SK-N-SH (cell line): ENCODE results near the gene WDFY2. TPM values are rescaled to one million over a fixed set of nuclear protein-coding genes. Genes with fewer than 3 reads are reported as not detected.

Experiments
- CTCF ChIA-PET: fragments of 300-600, 350-600 bp; formaldehyde crosslinking; extraction: SDS; loops from one replicate; lab custom pipeline; 2021; lab: Yijun Ruan, JAX
- POLR2A ChIA-PET: fragments of 350-600 bp; sonication (Branson Sonifier 250); formaldehyde crosslinking; extraction: SDS; loops from one replicate; lab custom pipeline; 2020; ENCODE audit warnings: antibody characterized with exemption, inconsistent platforms; lab: Yijun Ruan, JAX
- DNase-seq: peaks from one replicate; pipeline ENCODE4 v3.0.0; 2012
- H2AFZ ChIP-seq: fragments of 200-600 bp; sonication (generic); 2 replicates; pipeline ENCODE4 v1.8.1; 2016; ENCODE audit warnings: antibody characterized with exemption, mild to moderate bottlenecking, low read depth
- H3F3A ChIP-seq: fragments of 200-600 bp; sonication (generic); replicated peaks from 2 replicates; pipeline ENCODE3; 2016; ENCODE audit warnings: antibody characterized with exemption, mild to moderate bottlenecking; ENCODE audit not compliant: insufficient read depth
- H3K27ac ChIP-seq, 2 experiments: fragments of 200-500 bp in 1 of 2; fragments of 200-600 bp in 1 of 2; sonication (Bioruptor generic) in 1 of 2; sonication (generic), shearing (Covaris generic) in 1 of 2; 2 replicates each; pipeline versions ENCODE4 v1.5.1 to v1.6.1; 2014 to 2016; ENCODE audit warnings: low read depth in 2 of 2, inconsistent platforms in 1 of 2, low read length in 1 of 2, mild to moderate bottlenecking in 1 of 2, mixed read lengths in 1 of 2
- H3K27me3 ChIP-seq: fragments of 200-600 bp; sonication (generic), shearing (Covaris generic); 2 replicates; pipeline ENCODE4 v1.6.1; 2016; ENCODE audit warnings: mixed run types; ENCODE audit not compliant: insufficient read depth
- H3K36me3 ChIP-seq, 2 experiments: fragments of 200-500 bp in 1 of 2; fragments of 200-600 bp in 1 of 2; sonication (Bioruptor generic) in 1 of 2; sonication (generic) in 1 of 2; replicated peaks in 1 of 2; 2 replicates each; pipeline versions ENCODE3 to v1.5.1; 2014 to 2016; ENCODE audit warnings: low read length in 1 of 2, mild to moderate bottlenecking in 1 of 2; ENCODE audit not compliant: insufficient read depth in 2 of 2, control insufficient read depth in 1 of 2
- H3K4me1 ChIP-seq, 2 experiments: fragments of 200-500 bp in 1 of 2; fragments of 200-600 bp in 1 of 2; sonication (Bioruptor generic) in 1 of 2; sonication (generic), shearing (Covaris generic) in 1 of 2; 2 replicates each; pipeline versions ENCODE4 v1.5.1 to v1.6.1; 2014 to 2016; ENCODE audit warnings: low read depth in 1 of 2, low read length in 1 of 2, mixed run types in 1 of 2; ENCODE audit not compliant: insufficient read depth in 2 of 2, control insufficient read depth in 1 of 2
- H3K4me2 ChIP-seq: fragments of 200-600 bp; sonication (generic), shearing (Covaris generic); 2 replicates; pipeline ENCODE4 v1.6.1; 2017; ENCODE audit warnings: mixed run types
- H3K4me3 ChIP-seq, 2 experiments: fragments of 200-500 bp in 1 of 2; fragments of 200-600 bp in 1 of 2; sonication (Bioruptor generic) in 1 of 2; sonication (generic), shearing (Covaris generic) in 1 of 2; 2 replicates each; pipeline versions ENCODE4 v1.5.1 to v1.8.1; 2014 to 2016; ENCODE audit warnings: low read depth in 2 of 2, inconsistent platforms in 1 of 2, low read length in 1 of 2, mild to moderate bottlenecking in 1 of 2, mixed read lengths in 1 of 2, moderate library complexity in 1 of 2
- H3K79me2 ChIP-seq: fragments of 200-600 bp; sonication (generic); 2 replicates; pipeline ENCODE4 v1.8.1; 2017; ENCODE audit warnings: mild to moderate bottlenecking; ENCODE audit not compliant: insufficient read depth
- H3K9ac ChIP-seq: fragments of 200-600 bp; sonication (generic); 2 replicates; pipeline ENCODE4 v1.6.1; 2017; ENCODE audit warnings: mixed run types
- H3K9me2 ChIP-seq: fragments of 200-600 bp; sonication (generic); 2 replicates; pipeline ENCODE4 v1.6.1; 2017; ENCODE audit warnings: mixed run types
- H3K9me3 ChIP-seq: fragments of 200-600 bp; sonication (generic); 2 replicates; pipeline ENCODE4 v1.6.1; 2017; ENCODE audit warnings: mixed run types, mild to moderate bottlenecking, moderate library complexity
- H4K20me1 ChIP-seq: fragments of 200-600 bp; sonication (generic); 2 replicates; pipeline ENCODE4 v1.6.1; 2017; ENCODE audit warnings: mild to moderate bottlenecking, mixed run types; ENCODE audit not compliant: insufficient read depth
- ELF1 ChIP-seq: IDR thresholded peaks from 2 replicates; pipeline ENCODE4 v1.4.0; 2012
- EP300 ChIP-seq, 2 experiments: IDR thresholded peaks; 2 replicates each; pipeline versions ENCODE4 v1.4.0 to v1.6.1; 2012; ENCODE audit warnings: borderline replicate concordance in 1 of 2, low read depth in 1 of 2, low read length in 1 of 2
- EZH2phosphoT487 ChIP-seq: fragments of 200-600 bp; sonication (generic); IDR thresholded peaks from 2 replicates; pipeline ENCODE4 v1.6.1; 2017; ENCODE audit warnings: low read depth, mixed run types, mild to moderate bottlenecking, antibody characterized with exemption, moderate library complexity, borderline replicate concordance
- FOSL2 ChIP-seq: IDR thresholded peaks from 2 replicates; pipeline ENCODE4 v1.4.0; 2012; ENCODE audit warnings: low read depth, mild to moderate bottlenecking, moderate library complexity, borderline replicate concordance
- FOXM1 ChIP-seq: IDR thresholded peaks from 2 replicates; pipeline ENCODE4 v1.4.0; 2012; ENCODE audit warnings: low read depth, mild to moderate bottlenecking
- JUND ChIP-seq: IDR thresholded peaks from 2 replicates; pipeline ENCODE4 v1.4.0; 2012
- MXI1 ChIP-seq: IDR thresholded peaks from 2 replicates; pipeline ENCODE4 v1.6.1; 2012; ENCODE audit warnings: mild to moderate bottlenecking, low read depth, low read length, improper control_type of control experiment
- RCOR1 ChIP-seq: fragments of 150-350 bp; IDR thresholded peaks from 2 replicates; pipeline ENCODE4 v1.6.1; 2017; ENCODE audit warnings: antibody characterized with exemption, low read length
- RFX5 ChIP-seq: IDR thresholded peaks from 2 replicates; pipeline ENCODE4 v1.6.1; 2012; ENCODE audit warnings: mild to moderate bottlenecking, improper control_type of control experiment, low read length
- TAF1 ChIP-seq: IDR thresholded peaks from 2 replicates; pipeline ENCODE4 v1.6.1; 2012; ENCODE audit warnings: low read depth, mild to moderate bottlenecking, low read length, moderate library complexity, borderline replicate concordance
- TCF12 ChIP-seq: IDR thresholded peaks from 2 replicates; pipeline ENCODE4 v1.4.0; 2012
- WGBS: methylation state at CpG from one replicate; pipeline ENCODE4 v1.1.6; 2017; ENCODE audit warnings: low lambda C conversion rate; 5-methylcytosine and 5-hydroxymethylcytosine counted together
- polyA plus RNA-seq, 3 experiments: library from polyadenylated mRNA; depleted of rRNA; stranded (reverse); fragments of >200 nt; gene quantifications; 2 replicates each; pipeline ENCODE4 v1.2.3, GENCODE V29; 2012
- TF ChIP-seq, protein P1 (sequence below): IDR thresholded peaks from 2 replicates; pipeline ENCODE4 v1.4.0; 2012; ENCODE audit warnings: low read depth
- TF ChIP-seq, protein P2 (sequence below): fragments of 150-350 bp; IDR thresholded peaks from 2 replicates; pipeline ENCODE4 v1.6.1; 2017; ENCODE audit warnings: antibody characterized with exemption, low read length, low read depth, borderline replicate concordance
- TF ChIP-seq, protein P3 (sequence below): IDR thresholded peaks from 2 replicates; pipeline ENCODE4 v1.6.1; 2012; ENCODE audit warnings: mild to moderate bottlenecking, low read depth, low read length, moderate library complexity
- TF ChIP-seq, protein P4 (sequence below): IDR thresholded peaks from 2 replicates; pipeline ENCODE4 v1.4.0; 2012; ENCODE audit warnings: low read depth, borderline replicate concordance

The WDFY2 gene
- polyA plus RNA-seq, 1 of the 3 experiments (the other 2 are of a cell fraction): 4.1 TPM

DNA sequence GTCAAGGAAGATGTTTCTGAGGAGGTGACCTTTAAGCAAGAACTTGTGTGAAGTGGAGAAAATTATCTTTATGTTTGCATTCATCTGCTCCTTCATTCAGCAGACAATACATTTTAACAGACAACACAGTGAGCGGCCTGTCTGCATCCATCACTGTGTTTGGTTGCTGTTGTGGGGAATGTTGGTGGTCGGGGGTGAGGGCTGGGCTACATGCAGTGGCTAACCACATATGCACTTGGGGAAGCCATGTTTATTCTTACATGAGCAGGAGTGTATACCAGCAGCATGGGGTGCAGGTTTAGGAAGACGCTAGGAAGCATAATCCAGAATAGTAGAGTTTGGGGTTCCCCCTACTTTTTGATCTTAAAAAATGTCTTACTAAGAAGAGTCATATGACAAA is 153.3 kb downstream of the WDFY2 start (continued):
- TF ChIP-seq EZH2phosphoT487 (no peak), TCF12 (no peak), MXI1 (no peak), EP300 (IDR thresholded peaks at IDR 0.05; ENCODE audit: borderline replicate concordance in 1 of 2, low read depth in 1 of 2, low read length in 1 of 2) (no peak)
- TF ChIP-seq, all 33 proteins: peak for 0

DNA sequence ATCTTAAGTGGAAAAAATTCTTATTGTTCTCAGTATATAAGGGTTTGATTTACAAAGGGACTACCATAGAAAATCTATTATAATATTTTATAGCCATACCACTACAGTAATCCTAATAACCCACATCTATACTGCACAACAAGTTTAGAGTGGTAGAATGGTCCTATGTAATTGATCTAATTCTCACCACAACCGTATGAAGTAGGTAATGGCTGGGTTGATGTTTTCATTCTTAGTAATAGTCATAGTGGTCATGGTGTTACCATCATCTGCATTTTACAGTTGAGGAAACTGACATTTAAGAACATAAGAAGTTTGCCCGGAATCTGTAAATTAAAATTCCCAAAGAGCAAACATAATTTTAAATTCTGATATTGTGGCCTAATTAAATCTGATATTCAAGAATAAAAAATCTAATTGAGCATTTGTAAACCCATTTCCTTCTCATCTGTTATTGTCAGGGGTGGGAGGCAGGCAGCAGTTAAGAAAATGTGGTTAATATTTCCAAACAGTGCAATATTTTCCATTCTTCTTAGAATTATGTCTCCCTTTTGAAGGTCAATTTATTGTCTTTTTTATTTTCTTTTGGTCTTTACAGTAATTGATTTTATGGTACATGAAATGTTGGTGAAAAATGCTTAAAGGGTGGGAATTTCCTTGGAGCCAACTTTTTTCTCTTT is 154.1 kb downstream of the WDFY2 start:
- 95% methylated on average over 2 of the region's 2 CpGs for WGBS
- Histone ChIP-seq H3K4me1 (peaks cover 12% of the 10 kb centered on the region in 2 experiments), H2AFZ (no peak overlapping the region), H3K4me2 (no peak overlapping the region), H3K9ac (no peak overlapping the region), H3K79me2 (no peaks in the 10 kb centered on the region), H3F3A (no peaks in the 10 kb centered on the region), H3K27me3 (no peaks in the 10 kb centered on the region), H3K4me3 (no peak overlapping the region), H3K9me2 (no peaks in the 10 kb centered on the region), H3K36me3 (peaks cover 5 to 15% of the 10 kb centered on the region in 2 experiments), H3K27ac (no peak overlapping the region), H4K20me1 (no peaks in the 10 kb centered on the region), H3K9me3 (no peaks in the 10 kb centered on the region)
- no peak for DNase-seq
- CTCF ChIA-PET: interaction anchor here (1.3 kb wide), 1 partner anchor 59 kb away, joined by 3 read pairs; no protein-coding TSS in a partner anchor
- TF ChIP-seq TAF1 (no peak), RFX5 (no peak), ELF1 (no peak)
- TF ChIP-seq, protein P1, sequence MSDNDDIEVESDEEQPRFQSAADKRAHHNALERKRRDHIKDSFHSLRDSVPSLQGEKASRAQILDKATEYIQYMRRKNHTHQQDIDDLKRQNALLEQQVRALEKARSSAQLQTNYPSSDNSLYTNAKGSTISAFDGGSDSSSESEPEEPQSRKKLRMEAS: no peak
- TF ChIP-seq, protein P2, sequence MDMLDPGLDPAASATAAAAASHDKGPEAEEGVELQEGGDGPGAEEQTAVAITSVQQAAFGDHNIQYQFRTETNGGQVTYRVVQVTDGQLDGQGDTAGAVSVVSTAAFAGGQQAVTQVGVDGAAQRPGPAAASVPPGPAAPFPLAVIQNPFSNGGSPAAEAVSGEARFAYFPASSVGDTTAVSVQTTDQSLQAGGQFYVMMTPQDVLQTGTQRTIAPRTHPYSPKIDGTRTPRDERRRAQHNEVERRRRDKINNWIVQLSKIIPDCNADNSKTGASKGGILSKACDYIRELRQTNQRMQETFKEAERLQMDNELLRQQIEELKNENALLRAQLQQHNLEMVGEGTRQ: no peak
- POLR2A ChIA-PET: no interaction called here

DNA sequence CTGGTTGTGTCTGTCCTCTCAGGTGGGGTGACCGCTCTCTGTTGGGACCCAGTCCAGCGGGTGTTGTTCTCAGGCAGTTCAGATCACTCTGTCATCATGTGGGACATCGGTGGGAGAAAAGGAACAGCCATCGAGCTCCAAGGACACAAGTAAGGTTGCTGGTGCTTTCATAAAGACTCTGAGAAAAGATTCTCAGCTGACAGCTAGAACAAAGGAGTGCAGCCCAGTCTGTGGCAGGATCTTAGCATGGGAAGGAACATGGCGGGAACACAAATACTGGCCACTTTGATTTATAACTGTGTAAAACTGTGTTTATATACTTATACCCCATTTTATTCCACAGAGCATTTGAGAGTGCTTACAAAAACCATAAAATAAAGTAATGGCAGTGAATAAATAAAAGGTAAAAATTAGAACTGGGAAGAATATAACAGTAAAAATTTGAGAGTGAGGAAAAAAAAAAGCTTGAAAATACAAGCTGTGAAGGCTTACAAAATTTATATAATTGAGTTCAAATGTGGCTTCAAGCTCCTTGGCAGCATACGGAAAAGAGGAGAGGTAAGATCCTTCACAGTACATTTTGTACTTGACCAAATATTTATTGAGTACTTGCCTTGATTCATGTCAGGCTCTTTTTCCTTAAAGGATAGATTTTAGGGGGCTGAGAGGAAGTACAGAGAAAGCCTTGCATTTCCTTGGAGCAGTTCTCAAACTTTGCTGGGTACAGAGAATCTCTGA is 154.9 kb downstream of the WDFY2 start:
- CTCF ChIA-PET: interaction anchor here (0.7 to 1.3 kb wide), 2 partner anchors 15 to 59 kb away, joined by 3 read pairs; no protein-coding TSS in a partner anchor
- Histone ChIP-seq H3K27me3 (no peaks in the 10 kb centered on the region), H3K36me3 (peaks cover 5 to 20% of the 10 kb centered on the region in 2 experiments), H4K20me1 (no peaks in the 10 kb centered on the region), H3K9me3 (no peaks in the 10 kb centered on the region), H2AFZ (no peak overlapping the region), H3K4me2 (no peak overlapping the region), H3K9ac (no peak overlapping the region), H3K9me2 (no peaks in the 10 kb centered on the region), H3F3A (no peaks in the 10 kb centered on the region), H3K79me2 (no peaks in the 10 kb centered on the region), H3K4me1 (peaks cover 6 to 9% of the 10 kb centered on the region in 2 experiments), H3K4me3 (no peak overlapping the region), H3K27ac (no peak overlapping the region)
- DNase-seq: no peak
- POLR2A ChIA-PET: no interaction called here
- 94% methylated on average over 6 of the region's 6 CpGs for WGBS
- no peak for TF ChIP-seq JUND
- TF ChIP-seq, protein P3, sequence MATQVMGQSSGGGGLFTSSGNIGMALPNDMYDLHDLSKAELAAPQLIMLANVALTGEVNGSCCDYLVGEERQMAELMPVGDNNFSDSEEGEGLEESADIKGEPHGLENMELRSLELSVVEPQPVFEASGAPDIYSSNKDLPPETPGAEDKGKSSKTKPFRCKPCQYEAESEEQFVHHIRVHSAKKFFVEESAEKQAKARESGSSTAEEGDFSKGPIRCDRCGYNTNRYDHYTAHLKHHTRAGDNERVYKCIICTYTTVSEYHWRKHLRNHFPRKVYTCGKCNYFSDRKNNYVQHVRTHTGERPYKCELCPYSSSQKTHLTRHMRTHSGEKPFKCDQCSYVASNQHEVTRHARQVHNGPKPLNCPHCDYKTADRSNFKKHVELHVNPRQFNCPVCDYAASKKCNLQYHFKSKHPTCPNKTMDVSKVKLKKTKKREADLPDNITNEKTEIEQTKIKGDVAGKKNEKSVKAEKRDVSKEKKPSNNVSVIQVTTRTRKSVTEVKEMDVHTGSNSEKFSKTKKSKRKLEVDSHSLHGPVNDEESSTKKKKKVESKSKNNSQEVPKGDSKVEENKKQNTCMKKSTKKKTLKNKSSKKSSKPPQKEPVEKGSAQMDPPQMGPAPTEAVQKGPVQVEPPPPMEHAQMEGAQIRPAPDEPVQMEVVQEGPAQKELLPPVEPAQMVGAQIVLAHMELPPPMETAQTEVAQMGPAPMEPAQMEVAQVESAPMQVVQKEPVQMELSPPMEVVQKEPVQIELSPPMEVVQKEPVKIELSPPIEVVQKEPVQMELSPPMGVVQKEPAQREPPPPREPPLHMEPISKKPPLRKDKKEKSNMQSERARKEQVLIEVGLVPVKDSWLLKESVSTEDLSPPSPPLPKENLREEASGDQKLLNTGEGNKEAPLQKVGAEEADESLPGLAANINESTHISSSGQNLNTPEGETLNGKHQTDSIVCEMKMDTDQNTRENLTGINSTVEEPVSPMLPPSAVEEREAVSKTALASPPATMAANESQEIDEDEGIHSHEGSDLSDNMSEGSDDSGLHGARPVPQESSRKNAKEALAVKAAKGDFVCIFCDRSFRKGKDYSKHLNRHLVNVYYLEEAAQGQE: no peak
- no peak for TF ChIP-seq FOSL2
- TF ChIP-seq, protein P4, sequence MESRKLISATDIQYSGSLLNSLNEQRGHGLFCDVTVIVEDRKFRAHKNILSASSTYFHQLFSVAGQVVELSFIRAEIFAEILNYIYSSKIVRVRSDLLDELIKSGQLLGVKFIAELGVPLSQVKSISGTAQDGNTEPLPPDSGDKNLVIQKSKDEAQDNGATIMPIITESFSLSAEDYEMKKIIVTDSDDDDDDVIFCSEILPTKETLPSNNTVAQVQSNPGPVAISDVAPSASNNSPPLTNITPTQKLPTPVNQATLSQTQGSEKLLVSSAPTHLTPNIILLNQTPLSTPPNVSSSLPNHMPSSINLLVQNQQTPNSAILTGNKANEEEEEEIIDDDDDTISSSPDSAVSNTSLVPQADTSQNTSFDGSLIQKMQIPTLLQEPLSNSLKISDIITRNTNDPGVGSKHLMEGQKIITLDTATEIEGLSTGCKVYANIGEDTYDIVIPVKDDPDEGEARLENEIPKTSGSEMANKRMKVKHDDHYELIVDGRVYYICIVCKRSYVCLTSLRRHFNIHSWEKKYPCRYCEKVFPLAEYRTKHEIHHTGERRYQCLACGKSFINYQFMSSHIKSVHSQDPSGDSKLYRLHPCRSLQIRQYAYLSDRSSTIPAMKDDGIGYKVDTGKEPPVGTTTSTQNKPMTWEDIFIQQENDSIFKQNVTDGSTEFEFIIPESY: no peak
- TF ChIP-seq, protein P2: no peak
- TF ChIP-seq RCOR1: no peak
- no peak for TF ChIP-seq TCF12
- no peak for TF ChIP-seq FOXM1
